Vagina (tissue), 2 donors: ENCODE data around the gene SH2D3C. TPM values are rescaled to one million over a fixed set of nuclear protein-coding genes. Genes with fewer than 3 reads are reported as not detected.

ENCODE experiments used
- DNase-seq, 2 donors: peaks; one replicate each; pipeline ENCODE4 v3.0.0-alpha.2; 2017; ENCODE audit errors: extremely low spot score in 2 of 2
- H3K27ac ChIP-seq: fragments of 200-600 bp; sonication (generic); one replicate; pipeline ENCODE4 v1.5.1; 2019
- H3K27me3 ChIP-seq: fragments of 200-600 bp; sonication (generic); one replicate; pipeline ENCODE4 v1.5.1; 2019
- H3K36me3 ChIP-seq, 2 donors: fragments of 200-600 bp; sonication (generic); one replicate each; pipeline ENCODE4 v1.5.1; 2017 to 2019
- H3K4me1 ChIP-seq: fragments of 200-600 bp; sonication (generic); one replicate; pipeline ENCODE4 v1.5.1; 2019
- H3K4me3 ChIP-seq, 2 donors: fragments of 200-600 bp; sonication (generic); 1 replicate in 1 of 2; 2 replicates in 1 of 2; pipeline ENCODE4 v1.5.1; 2016 to 2019
- H3K9me3 ChIP-seq: fragments of 200-600 bp; sonication (generic); one replicate; pipeline ENCODE4 v1.5.1; 2019
- POLR2A ChIP-seq, 2 donors: fragments of 450-650 bp; IDR thresholded peaks; one replicate each; pipeline ENCODE4 v1.6.1; 2017; ENCODE audit warnings: antibody characterized with exemption in 2 of 2, mild to moderate bottlenecking in 2 of 2, moderate library complexity in 2 of 2
- POLR2AphosphoS5 ChIP-seq, 2 donors: sonication (generic); formaldehyde crosslinking; IDR thresholded peaks; one replicate each; pipeline ENCODE4 v1.9.0; 2017; ENCODE audit warnings: antibody characterized with exemption in 2 of 2, mild to moderate bottlenecking in 2 of 2, low read depth in 1 of 2; ENCODE audit not compliant: insufficient read depth in 1 of 2
- intact Hi-C: fragments of 100-400 bp; cut with DNase I; formaldehyde crosslinking; loops from one replicate; pipeline ENCODE4 v1.15.1; 2023
- total RNA-seq: library from RNA; depleted of rRNA; stranded (reverse); fragments of >200 nt; gene quantifications from one replicate; pipeline ENCODE4 v1.2.3, GENCODE V29; 2016
- TF ChIP-seq, protein P1 (sequence below), 3 experiments: fragments of 450-650 bp in 2 of 3; fragments of 200-600 bp in 1 of 3; sonication (generic) in 1 of 3; IDR thresholded peaks; one replicate each; pipeline ENCODE4 v1.5.1; 2017 to 2019; ENCODE audit warnings: antibody characterized with exemption in 3 of 3, mild to moderate bottlenecking in 2 of 3, moderate library complexity in 2 of 3

Gene SH2D3C
- total RNA-seq, 1 donor from 2014 or later = 19.6 TPM

DNA sequence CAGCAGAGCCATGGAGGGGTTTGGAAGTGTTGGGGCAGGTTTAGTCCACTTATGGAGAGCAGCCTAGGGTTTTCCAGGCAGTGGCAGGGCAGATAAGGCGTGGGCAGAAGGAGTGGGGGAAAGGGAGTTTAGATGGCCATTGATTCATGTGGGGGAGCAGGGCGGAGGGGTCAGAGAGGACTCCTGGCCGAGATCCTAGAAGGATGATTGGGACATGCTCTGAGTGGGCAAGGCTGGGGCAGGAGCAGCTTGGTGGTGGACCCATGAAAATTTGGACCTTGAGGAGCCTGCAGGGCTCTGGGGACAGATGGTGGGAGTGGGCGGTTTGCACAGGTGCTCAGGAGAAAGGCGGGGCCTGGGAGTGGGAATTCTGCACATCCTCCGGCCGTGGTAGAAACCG, 25.3 kb downstream of the SH2D3C start:
- DNase-seq = no peak
- TF ChIP-seq POLR2AphosphoS5 (IDR thresholded peaks at IDR 0.05; ENCODE audit: insufficient read depth in 1 of 2, low read depth in 1 of 2) = no peak
- TF ChIP-seq, protein P1, sequence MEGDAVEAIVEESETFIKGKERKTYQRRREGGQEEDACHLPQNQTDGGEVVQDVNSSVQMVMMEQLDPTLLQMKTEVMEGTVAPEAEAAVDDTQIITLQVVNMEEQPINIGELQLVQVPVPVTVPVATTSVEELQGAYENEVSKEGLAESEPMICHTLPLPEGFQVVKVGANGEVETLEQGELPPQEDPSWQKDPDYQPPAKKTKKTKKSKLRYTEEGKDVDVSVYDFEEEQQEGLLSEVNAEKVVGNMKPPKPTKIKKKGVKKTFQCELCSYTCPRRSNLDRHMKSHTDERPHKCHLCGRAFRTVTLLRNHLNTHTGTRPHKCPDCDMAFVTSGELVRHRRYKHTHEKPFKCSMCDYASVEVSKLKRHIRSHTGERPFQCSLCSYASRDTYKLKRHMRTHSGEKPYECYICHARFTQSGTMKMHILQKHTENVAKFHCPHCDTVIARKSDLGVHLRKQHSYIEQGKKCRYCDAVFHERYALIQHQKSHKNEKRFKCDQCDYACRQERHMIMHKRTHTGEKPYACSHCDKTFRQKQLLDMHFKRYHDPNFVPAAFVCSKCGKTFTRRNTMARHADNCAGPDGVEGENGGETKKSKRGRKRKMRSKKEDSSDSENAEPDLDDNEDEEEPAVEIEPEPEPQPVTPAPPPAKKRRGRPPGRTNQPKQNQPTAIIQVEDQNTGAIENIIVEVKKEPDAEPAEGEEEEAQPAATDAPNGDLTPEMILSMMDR (IDR thresholded peaks at IDR 0.05) = no peak
- no peak for TF ChIP-seq POLR2A (IDR thresholded peaks at IDR 0.05)
- H3K4me3 ChIP-seq = no peak overlapping the region
- peaks cover 14% of the 10 kb centered on the region for H3K4me1 ChIP-seq
- no peak overlapping the region for H3K27ac ChIP-seq
- no peaks in the 10 kb centered on the region for H3K9me3 ChIP-seq
- no peaks in the 10 kb centered on the region for H3K36me3 ChIP-seq
- H3K27me3 ChIP-seq = peaks cover 5% of the 10 kb centered on the region
- intact Hi-C loops = no loop called here

DNA sequence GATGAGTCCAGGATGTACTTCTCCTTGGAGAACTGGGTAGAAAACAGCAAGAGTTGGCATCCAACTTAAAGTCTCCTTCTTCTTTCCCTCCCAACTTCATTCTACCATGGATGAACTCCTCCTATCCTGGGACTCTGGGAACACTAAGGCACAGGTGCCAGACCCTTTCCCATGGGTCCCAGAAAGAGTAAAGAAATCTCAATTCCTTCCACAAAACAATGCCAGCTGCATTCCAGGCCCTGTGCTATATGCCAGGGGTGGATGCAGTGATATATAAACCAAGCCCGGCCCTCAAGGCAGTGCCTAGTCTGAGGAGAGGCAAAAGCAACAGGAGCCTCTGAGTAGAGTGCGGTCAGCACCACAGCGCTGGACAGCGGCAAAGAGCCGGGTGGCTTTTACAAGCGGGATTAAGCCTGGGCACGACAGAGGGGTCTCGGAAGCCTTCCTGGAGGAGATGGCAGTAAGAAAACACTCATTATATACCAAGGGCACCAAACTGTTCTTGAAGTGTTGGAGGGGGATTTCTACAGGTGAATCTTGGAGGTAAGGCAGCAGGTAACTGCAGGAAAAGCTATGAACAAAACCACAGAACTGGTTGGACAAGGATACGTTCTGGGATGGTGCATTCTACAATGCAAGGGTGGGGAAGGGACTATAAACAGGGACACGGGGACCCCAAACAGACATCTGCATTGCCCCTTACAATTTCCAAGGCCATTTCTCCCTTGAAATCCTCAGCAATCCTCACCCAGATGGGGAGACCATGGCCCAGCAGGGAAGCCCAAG, 27.0 kb downstream of the SH2D3C start:
- DNase-seq = no peak
- TF ChIP-seq, protein P1 (IDR thresholded peaks at IDR 0.05) = no peak
- TF ChIP-seq POLR2AphosphoS5 (IDR thresholded peaks at IDR 0.05; ENCODE audit: insufficient read depth in 1 of 2, low read depth in 1 of 2) (no peak), POLR2A (IDR thresholded peaks at IDR 0.05) (no peak)
- Histone ChIP-seq H3K27me3 (peaks cover 5% of the 10 kb centered on the region), H3K4me1 (peaks cover 14% of the 10 kb centered on the region), H3K9me3 (no peaks in the 10 kb centered on the region), H3K36me3 (no peaks in the 10 kb centered on the region), H3K4me3 (no peak overlapping the region), H3K27ac (no peak overlapping the region)
- intact Hi-C loops = no loop called here

DNA sequence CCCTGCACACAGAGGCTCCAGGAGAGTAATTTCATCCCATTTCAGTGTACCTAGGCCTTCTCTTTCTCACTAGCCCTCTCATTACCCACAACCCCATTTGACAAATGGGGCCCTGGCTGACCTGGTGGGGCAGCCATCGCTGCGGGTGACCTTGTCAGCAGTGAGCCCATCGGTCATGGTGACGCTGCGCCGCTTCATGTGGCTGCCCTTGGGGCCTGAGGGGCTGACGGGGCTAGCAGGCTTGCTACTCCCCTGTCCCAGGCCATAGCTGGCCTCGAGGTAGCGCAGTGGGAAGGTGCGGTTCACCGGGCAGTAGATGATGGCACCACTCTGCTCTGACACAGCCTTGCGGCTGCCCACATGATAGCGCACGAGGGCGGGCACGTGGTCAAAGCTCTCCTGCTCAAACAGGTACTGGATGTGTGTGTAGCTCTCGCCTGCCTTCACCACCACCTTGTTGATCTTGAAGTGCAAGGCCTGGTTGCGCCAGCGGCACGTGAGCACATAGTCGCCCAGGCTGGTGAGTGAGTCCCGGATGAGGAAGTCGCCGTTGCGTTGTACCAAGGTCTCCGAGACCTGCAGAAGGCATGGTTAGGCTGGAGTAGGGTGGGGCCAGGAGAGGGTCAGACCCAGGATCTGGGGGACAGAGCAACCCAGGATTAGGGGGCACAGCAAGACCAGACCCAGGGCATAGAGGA, 29.2 kb downstream of the SH2D3C start:
- intact Hi-C loops = no loop called here
- DNase-seq = no peak
- H3K36me3 ChIP-seq = no peaks in the 10 kb centered on the region
- no peak overlapping the region for H3K27ac ChIP-seq
- no peaks in the 10 kb centered on the region for H3K27me3 ChIP-seq
- TF ChIP-seq, protein P1 (IDR thresholded peaks at IDR 0.05) = no peak
- no peak for TF ChIP-seq POLR2A (IDR thresholded peaks at IDR 0.05)
- no peak overlapping the region for H3K4me3 ChIP-seq
- H3K4me1 ChIP-seq = peaks cover 2% of the 10 kb centered on the region
- H3K9me3 ChIP-seq = no peaks in the 10 kb centered on the region

DNA sequence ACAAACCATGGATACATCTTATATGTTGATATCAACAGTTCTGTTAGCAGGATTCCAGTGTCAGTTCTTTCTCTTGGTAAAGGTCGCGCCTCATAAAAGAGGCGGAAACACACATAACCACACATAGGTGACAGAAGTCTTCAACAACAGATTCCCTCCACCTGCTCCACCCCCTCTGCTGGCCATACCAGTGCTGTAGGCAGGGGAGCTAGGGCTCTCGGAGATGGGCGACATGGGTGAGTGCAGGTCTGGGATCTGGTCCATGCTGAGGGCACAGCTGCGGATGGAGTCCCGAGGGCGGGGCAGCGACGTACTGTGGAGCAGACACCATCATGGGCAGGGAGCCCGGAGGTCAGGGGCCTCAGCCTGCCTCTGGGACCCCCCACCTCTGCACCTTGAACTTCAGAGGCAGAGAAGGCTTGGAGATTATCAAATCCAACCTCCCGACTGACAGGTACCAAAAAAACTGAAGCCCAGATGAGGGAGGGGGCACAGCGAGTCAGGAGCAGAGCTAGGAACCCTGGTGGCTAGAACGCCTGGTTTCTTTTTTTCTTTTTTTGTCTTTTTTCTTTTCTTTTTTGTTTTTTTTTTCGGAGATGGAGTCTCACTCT, 31.4 kb downstream of the SH2D3C start:
- no peak for DNase-seq
- TF ChIP-seq, protein P1 (IDR thresholded peaks at IDR 0.05) = no peak
- no peak for TF ChIP-seq POLR2A (IDR thresholded peaks at IDR 0.05)
- TF ChIP-seq POLR2AphosphoS5 (IDR thresholded peaks at IDR 0.05; ENCODE audit: insufficient read depth in 1 of 2, low read depth in 1 of 2) = no peak
- Histone ChIP-seq H3K4me3 (no peak overlapping the region), H3K36me3 (no peaks in the 10 kb centered on the region), H3K27ac (no peak overlapping the region), H3K9me3 (no peaks in the 10 kb centered on the region), H3K27me3 (no peaks in the 10 kb centered on the region), H3K4me1 (no peaks in the 10 kb centered on the region)
- intact Hi-C loops = no loop called here
